ENCODE measurements around the gene PTRH2.

Gene PTRH2

GRCh38 chr17:59719526-59719925 is 12.3 kb upstream of the PTRH2 start:
- no peak for DNase-seq (ENCODE audit: low read depth)

GRCh38 chr17:59716427-59716826 is 9.2 kb upstream of the PTRH2 start:
- DNase-seq (ENCODE audit: low read depth), result no peak

- no peak for DNase-seq (ENCODE audit: low read depth)
Measured at GRCh38 chr17:59714255-59714654, 7.0 kb upstream of the PTRH2 start.

- no peak for DNase-seq (ENCODE audit: low read depth)
Measured at GRCh38 chr17:59712862-59713261, 5.6 kb upstream of the PTRH2 start.

- DNase-seq (ENCODE audit: low read depth), result no peak
Measured at GRCh38 chr17:59711936-59712335, 4.7 kb upstream of the PTRH2 start.

GRCh38 chr17:59707971-59708430 is 771 bp upstream of the PTRH2 start:
- DNase-seq (ENCODE audit: low read depth), result no peak

GRCh38 chr17:59702304-59702703 is 4.9 kb downstream of the PTRH2 start:
- no peak for DNase-seq (ENCODE audit: low read depth)

- DNase-seq (ENCODE audit: low read depth), result no peak
Measured at GRCh38 chr17:59699786-59700185, 7.4 kb downstream of the PTRH2 start.

GRCh38 chr17:59699218-59699617 is 8.0 kb downstream of the PTRH2 start:
- DNase-seq (ENCODE audit: low read depth), result no peak

GRCh38 chr17:59698143-59698542 is 9.1 kb downstream of the PTRH2 start:
- no peak for DNase-seq (ENCODE audit: low read depth)

- no peak for DNase-seq (ENCODE audit: low read depth)
Measured at GRCh38 chr17:59696682-59697277, 10.4 kb downstream of the PTRH2 start.

GRCh38 chr17:59695945-59696681 is 11.1 kb downstream of the PTRH2 start:
- no peak for DNase-seq (ENCODE audit: low read depth)

- no peak for DNase-seq (ENCODE audit: low read depth)
Measured at GRCh38 chr17:59694344-59694743, 12.9 kb downstream of the PTRH2 start.

GRCh38 chr17:59693582-59693981 is 13.6 kb downstream of the PTRH2 start:
- no peak for DNase-seq (ENCODE audit: low read depth)

- no peak for DNase-seq (ENCODE audit: low read depth)
Measured at GRCh38 chr17:59688496-59688895, 18.7 kb downstream of the PTRH2 start.

- DNase-seq (ENCODE audit: low read depth), result no peak
Measured at GRCh38 chr17:59688008-59688407, 19.2 kb downstream of the PTRH2 start.

GRCh38 chr17:59684967-59685366 is 22.3 kb downstream of the PTRH2 start:
- no peak for DNase-seq (ENCODE audit: low read depth)

- no peak for DNase-seq (ENCODE audit: low read depth)
Measured at GRCh38 chr17:59683283-59683682, 23.9 kb downstream of the PTRH2 start.

- DNase-seq (ENCODE audit: low read depth), result no peak
Measured at GRCh38 chr17:59680314-59680713, 26.9 kb downstream of the PTRH2 start.

GRCh38 chr17:59678918-59679317 is 28.3 kb downstream of the PTRH2 start:
- DNase-seq (ENCODE audit: low read depth), result no peak

- no peak for DNase-seq (ENCODE audit: low read depth)
Measured at GRCh38 chr17:59676716-59677115, 30.5 kb downstream of the PTRH2 start.

- DNase-seq (ENCODE audit: low read depth), result no peak
Measured at GRCh38 chr17:59675231-59675630, 32.0 kb downstream of the PTRH2 start.

- no peak for DNase-seq (ENCODE audit: low read depth)
Measured at GRCh38 chr17:59671386-59671785, 35.8 kb downstream of the PTRH2 start.

GRCh38 chr17:59669944-59670343 is 37.3 kb downstream of the PTRH2 start:
- no peak for DNase-seq (ENCODE audit: low read depth)
